Measurements from ENCODE around the gene ZNF701.
A peak's percentile ranks its signal among the peaks of the same experiment; 100 is the strongest.
"Not testable (repeated sequence)": the region's sequence is repeated elsewhere in the genome, so short reads cannot be mapped to it uniquely, and the experiment has no call there.

ZNF701 gene

DNA sequence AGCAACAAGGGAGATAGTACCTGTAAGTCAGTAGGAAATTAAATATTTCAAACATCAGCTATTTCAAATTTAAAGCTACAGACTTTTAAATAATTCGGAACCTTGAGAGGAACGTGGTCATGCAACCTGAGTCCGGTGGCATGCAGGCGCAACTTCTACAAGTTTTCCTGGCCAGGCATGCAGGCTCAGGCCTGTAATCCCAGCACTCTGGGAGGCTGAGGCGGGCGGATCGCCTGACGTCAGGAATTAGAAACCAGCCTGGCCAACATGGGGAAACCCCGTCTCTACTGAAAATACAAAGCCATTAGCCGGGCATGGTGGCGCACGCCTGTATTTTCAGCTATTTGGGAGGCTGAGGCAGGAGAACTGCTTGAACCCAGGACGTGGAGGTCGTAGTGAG, 2.2 kb upstream of the ZNF701 start:
- DNase-seq, result no peak

DNA sequence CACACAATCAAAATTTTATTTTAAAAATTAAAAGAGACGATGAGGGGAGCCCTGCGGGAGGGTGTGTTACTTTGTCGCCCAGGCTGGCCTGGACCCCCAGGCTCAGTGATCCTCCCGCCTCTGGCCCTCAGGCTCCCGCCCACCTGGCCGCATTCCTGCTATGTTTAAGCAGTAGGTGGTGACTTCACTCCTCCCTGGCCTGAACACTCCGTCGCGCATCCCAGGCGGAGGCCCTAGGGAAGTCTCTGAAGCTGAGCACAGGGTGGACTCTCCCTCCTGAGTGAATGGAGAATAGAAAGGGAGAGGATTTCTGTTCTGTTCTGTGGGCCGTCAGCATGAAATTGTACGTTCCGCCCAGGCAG, 468 bp upstream of the ZNF701 start:
- DNase-seq, result peak in 1 of 2 experiments; percentile 3

DNA sequence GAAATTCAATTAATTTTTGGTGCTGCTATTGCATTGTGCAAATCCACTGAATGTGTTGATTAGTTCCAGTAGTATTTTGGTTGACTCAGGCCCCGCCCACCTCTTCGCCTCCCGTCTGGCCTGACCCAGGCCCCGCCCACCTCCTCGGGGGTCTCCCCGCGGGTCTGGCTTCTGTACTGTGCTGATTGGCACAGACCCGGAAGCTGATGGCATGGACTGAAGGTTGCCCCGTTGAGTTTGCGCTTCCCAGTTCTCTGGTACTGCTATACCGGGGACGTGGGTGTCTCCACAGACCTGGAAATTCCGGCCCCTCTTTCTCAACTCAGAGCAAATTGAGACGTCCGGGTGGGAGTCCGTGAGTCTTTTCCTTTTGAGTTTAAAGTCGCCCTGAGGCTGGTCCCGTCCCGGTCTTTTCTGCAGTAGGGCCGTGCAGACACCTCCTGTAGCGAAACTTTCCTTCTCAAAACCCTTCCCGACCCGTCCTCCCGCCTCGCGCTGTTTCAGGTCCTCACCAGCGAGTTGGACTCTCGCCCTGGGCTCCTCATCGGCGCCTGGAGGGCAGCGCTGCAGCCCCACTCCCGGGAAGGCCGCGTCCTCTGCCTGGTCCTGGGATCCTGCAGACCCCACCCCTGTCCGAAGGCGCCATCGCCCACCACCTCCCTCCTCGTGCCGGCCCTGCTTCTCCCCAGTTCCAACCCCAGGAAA, 14.8 kb downstream of the ZNF701 start:
- DNase-seq, result no peak

DNA sequence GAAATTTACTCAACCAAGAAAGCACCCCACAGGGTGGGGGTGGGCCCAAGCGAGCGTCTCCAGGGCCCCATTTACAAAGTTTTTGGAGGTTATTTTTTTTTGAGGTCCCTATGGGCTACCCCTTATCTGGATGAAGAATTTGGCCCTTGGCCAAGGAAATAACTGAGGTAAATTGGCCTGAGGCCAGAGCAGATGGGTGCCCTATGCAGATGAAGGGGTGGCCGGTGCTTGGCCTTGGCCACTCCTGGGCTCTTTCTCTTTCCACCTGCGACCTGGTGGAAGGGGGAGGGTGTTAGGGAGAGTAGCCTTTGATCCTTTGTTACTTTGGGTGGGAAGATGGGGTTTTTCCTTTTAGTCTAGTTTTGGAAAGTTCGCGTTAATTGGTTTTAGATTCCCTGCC, 15.5 kb downstream of the ZNF701 start:
- DNase-seq, result no peak

DNA sequence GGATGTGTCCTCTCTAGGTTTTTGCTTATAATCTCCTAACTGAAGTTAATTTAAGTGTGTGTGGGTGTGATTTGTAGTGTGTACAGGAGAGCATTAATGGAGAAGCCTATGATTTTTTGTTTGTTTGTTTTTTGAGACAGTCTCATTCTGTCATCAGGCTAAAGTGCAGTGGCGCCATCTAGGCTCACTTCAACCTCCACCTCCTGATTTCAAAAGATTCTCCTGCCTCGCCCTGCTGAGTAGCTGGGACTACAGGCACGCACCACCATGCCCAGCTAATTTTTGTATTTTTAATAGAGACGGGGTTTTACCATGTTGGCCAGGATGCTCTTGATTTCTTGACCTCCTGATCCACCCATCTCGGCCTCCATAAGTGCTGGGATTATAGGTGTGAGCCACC, 20.6 kb downstream of the ZNF701 start:
- no peak for DNase-seq

DNA sequence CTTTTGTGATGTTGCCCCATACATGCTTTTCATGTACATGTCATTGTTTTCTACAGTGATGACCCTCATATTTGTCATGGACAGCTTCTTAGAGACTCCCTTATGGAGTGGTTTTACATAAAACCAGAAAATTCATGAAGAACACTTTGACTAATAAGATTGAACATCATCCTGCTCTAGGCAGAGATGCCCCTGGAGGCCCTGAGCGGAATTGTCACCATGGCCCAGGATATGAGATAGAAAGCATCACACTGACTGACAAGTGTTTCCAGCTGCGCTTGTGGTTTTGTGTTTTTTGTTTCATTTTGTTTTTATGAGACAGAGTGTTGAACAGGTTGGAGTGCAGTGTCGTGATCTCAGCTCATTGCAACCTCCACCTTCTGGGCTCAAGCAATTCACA, 22.2 kb downstream of the ZNF701 start:
- DNase-seq, result no peak

DNA sequence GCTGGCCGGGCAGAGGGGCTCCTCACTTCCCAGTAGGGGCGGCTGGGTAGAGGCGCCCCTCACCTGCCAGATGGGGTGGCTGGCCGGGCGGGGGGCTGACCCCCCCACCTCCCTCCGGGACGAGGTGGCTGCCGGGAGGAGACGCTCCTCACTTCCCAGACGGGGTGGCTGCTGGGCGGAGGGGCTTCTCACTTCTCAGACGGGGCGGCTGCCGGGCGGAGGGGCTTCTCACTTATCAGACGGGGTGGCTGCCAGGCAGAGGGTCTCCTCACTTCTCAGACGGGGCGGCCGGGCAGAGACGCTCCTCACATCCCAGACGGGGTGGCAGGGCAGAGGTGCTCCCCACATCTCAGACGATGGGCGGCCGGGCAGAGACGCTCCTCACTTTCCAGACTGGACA, 23.4 kb downstream of the ZNF701 start:
- DNase-seq, result not testable (repeated sequence)

DNA sequence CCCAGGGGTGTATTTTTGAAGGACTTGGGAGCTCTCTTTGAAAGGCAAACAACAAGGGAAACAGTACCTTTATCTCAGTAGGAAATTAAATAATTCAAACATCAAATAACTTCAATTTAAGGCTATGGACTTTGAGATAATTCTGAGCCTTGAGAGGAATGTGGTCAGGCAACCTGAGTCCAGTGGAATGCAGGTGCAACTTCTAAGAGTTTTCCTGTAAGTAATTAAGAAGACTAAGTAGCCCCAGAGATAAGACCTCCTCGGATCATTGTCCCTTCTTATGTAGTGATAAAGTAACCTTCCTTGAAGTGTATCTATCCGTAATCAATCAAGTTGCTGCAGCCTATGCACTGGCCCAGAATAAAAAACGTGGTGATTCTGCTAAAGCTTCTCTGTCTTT, 29.2 kb downstream of the ZNF701 start:
- DNase-seq, result no peak

DNA sequence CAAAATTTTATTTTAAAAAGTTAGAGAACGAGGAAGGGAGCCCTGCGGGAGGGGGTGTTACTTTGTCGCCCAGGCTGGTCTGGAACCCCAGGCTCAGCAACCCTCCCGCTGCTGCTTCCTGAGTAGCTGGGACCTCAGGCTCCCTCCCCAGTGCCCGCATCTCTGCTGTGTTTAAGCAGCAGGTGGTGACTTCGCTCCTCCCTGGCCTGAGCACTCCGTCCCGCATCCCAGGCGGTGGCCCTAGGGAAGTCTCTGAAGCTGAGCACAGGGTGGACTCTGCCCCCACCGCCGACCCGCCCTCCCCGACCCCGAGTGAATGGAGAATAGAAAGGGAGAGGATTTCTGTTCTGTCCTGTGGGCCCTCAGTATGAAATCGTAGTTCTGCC, 30.5 kb downstream of the ZNF701 start:
- no peak for DNase-seq

DNA sequence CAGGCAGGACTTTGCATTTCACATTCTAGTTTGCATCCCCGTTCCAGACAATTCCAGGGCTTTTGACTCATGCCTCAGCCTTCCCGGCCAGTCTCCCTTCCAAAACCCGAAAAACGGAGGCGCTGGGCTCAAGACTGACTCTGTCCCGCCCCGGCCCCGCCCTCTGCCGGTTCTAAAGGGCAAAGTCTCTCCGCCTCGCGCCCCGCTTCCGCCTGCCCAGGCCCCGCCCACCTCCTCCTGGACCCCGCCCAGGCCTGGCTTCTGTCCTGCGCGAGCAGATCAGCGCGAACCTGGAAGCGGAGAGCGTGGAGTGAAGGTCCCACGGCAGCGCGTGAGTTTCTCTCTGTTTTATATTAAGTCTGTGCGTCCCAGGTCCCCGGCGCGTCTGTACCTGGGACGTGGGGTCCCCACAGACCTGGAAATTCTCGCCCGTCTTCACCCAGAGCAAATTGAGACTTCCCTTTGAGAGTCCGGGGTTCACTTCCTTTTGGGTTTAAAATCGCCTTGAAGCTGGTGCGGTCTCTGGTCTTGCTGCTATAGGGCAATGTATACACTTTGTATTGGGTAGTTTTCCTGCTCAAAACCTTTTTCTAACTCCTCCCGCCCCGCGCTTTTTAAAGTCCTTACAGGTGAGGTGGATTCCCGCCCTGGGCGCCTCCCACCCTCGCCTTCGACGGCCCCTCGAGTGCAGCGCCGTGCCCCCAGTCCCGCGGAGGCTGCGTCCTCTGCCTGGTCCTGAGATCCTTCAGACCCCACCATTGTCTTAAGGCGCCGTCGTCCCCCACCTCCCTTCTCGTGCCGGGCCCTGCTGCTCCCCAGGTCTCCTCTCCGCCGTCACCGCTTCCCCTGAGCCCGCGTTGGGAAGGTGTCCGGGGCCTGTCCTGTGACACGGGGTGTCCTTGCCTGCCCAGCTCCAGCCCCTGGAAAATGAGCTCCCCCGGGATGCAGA, 31.2 kb downstream of the ZNF701 start:
- DNase-seq, result no peak

DNA sequence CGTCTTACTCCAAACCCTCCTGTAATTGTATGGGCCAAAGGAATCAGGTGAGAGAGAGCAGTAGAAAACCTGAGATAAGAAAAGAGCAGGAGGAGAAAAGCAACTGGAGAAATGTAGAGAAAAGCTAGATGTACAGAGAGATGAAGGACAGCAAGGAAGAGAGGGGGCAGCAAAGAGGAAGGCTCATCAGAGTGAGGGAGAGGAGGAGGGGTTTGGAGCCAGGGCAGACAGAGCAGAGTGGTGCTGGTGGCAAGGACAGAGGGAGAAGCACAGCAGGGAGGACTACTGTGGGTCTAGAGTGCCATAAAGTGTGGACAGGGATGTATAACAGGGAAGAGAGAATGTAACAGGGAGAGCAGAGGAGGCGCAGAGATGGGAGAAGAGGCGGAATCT, 31.9 kb downstream of the ZNF701 start:
- not testable (repeated sequence) for DNase-seq

DNA sequence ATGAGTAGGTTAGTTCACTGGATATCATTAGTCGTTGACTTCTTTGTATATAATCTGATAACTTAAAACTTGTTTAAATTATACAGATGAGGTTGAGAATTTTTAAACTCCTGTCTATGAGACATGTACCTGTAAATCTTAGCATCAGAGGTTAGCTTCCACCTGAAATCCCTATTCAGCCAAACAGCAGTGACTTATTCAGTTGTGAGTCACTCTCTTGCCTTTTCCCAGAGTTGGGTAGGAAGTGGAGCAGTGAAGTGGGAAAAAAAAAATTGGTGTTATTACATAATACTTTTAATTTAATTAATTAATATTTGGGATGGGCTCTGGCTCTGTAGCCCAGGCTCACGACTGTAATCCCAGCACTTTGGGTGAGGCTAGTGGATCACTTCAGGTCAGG, 32.9 kb downstream of the ZNF701 start:
- no peak for DNase-seq

DNA sequence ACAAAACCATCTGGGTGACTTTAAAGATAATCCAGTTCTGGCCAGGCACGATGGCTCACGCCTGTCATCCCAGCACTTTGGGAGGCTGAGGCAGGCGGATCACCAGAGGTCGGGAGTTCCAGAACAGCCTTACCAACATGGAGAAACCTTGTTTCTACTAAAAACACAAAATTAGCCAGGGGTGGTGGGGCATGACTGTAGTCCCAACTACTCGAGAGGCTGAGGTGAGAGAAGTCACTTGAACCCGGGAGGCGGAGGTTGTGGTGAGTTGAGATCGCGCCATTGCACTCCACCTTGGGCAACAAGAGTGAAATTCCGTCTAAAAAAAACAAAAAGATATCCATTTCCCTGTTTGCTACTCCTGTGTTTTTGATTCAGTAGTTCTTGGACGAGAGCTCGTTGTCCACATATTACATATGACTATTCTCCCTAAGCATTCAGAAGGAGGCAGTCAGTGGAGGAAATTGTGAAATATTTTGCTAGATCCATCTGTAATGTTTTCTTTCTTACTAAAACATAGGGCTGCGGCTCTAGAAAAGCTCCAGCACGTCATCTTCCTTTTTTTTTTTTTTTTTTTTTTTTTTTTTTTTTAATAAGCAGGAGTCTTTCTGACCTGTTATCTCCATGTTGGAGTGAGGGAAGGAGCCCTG, 33.6 kb downstream of the ZNF701 start:
- DNase-seq, result no peak

DNA sequence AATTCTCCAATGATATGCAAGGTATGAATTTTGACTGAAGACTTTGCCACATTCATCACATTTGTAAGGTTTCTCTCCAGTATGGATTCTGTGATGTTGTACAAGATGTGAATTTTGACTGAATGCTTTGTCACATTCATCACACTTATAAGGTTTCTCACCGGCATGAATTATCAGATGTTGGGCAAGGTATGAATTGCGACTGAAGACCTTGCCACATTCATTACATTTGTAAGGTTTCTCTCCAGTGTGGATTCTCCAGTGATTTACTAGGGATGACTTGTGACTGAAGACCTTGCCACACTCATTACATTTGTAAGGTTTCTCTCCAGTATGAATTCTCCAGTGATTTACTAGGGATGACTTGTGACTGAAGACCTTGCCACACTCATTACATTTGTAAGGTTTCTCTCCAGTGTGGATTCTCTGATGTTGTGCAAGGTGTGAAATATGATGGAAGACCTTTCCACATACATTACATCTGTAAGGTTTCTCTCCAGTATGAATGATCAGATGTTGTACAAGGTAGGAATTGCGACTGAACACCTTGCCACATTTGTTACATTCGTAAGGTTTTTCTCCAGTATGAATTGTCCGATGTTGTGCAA, 43.3 kb downstream of the ZNF701 start:
- DNase-seq, result no peak

DNA sequence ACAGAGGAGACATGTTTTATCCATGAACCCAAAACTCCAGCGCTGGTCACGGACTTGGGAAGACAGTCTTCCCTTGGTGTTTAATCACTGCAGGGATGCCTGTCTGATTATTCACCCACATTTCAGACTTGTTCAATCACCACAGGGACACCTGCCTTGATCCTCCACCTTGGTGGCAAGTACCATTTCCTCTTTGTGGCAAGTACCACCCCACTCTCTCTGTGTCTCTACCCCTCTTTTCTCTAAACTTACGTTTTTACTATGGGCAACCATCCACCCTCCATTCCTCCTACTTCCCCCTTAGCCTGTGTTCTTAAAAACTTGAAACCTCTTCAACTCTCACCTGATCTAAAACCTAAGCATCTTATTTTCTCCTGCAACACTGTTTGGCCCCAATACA, 51.3 kb downstream of the ZNF701 start:
- no peak for DNase-seq

DNA sequence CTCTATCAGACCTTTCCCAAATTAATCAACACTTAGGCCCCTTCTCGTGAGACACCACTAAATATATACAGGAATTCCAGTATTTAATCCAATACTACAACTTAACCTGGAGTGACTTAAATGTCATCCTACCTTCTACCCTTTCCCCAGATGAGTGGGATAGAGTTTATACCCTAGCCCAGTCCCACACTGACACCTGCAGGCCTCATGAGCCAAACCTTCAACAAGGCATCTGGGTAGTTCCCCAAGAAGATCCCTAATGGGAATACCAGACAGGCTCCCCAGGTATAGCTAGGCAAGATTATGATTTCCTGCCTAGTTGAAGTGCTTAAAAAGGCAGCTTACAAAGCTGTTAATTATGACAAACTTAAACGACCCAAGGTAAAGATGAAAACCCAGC, 52.2 kb downstream of the ZNF701 start:
- DNase-seq, result no peak

DNA sequence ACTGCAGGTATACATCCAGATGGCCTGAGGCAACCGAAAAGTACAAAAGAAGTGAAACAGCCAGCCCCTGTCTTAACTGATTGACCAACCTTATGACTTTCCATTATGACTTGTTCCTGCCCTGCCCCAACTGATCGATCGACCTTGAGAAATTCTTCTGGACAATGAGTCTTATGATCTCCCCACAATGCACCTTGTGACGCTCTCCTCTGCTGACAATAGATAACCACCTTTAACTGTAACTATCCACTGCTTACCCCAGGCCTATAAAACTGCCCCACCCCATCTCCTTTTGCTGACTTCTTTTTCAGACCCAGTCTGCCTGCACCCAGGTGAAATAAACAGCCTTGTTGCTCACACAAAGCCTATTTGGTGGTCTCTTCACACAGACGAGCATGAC, 56.8 kb downstream of the ZNF701 start:
- DNase-seq, result no peak

DNA sequence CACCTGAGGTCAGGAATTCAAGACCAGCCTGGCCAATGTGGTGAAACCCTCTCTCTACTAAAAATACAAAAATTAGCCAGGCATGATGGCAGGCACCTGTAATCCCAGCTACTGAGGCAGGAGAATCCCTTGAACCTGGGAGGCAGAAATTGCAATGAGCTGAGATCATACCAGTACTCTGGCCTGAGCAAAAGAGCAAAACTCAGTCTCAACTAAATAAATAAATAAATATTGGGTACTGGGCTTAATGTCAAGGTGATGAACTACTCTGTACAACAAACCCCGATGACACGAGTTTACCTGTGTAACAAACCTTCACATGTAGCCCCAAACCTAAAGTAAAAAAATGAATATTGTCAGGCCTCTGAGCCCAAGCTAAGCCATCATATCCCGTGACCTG, 57.4 kb downstream of the ZNF701 start:
- not testable (repeated sequence) for DNase-seq

DNA sequence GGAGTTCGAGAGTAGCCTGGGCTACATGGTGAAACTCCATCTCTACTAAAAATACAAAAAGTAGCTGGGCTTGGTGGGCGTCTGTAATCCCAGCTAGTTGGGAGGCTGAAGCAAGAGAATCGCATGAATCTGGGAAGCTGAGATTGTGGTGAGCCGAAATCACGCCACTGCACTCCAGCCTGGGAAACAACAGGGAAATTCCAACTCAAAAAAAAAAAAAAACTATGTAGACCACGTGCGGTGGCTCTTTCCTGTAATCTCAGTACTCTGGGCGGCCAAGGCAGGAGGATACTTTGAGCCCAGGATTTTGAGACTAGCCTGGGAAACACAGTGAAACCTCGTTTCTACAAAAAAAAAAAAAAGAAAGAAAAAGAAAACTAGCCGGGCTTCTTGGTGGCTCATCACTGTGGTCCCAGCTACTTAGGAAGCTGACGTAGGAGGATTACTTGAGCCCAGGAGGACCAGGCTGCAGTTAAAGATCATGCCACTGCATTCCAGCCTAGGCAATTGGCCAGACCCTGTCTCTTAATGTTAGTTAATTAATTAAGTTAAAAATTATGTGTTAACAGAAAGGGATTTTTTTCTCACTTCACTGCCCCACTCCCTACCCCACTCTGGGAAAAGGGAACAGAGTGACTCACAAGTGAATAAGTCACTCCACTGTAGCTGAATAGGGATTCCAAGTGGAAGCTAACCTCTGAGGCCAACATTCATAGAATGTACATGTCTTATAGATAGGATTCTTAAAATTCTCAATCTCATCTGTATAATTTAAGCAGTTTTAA, 65.9 kb downstream of the ZNF701 start:
- no peak for DNase-seq

All from SHP77 (cell line).